Measurements from ENCODE around the gene NHLRC2.
"Not testable (repeated sequence)": the region's sequence is repeated elsewhere in the genome, so short reads cannot be mapped to it uniquely, and the experiment has no call there.

Gene NHLRC2

GRCh38 chr10:113854013-113854760 is at the start of gene NHLRC2, which contains the start of gene DCLRE1A:
Gene NHLRC2, plus strand, starts transcription at chr10:113854661. Its CDS starts 212 bp downstream, at chr10:113854873.
Gene DCLRE1A, minus strand, starts transcription at chr10:113854082. Its CDS starts 900 bp downstream, at chr10:113853182.
- peak; percentile 66 to 72 for DNase-seq

- DNase-seq, result no peak
Observed at GRCh38 chr10:113806503-113806902, 48.0 kb upstream of the NHLRC2 start.

GRCh38 chr10:113808168-113808567 is 46.3 kb upstream of the NHLRC2 start:
- DNase-seq, result no peak

- not testable (repeated sequence) for DNase-seq
Observed at GRCh38 chr10:113814700-113815099, 39.8 kb upstream of the NHLRC2 start.

GRCh38 chr10:113819989-113820388 is 34.5 kb upstream of the NHLRC2 start:
- no peak for DNase-seq

- no peak for DNase-seq
Observed at GRCh38 chr10:113820507-113820906, 34.0 kb upstream of the NHLRC2 start.

GRCh38 chr10:113821306-113821705 is 33.2 kb upstream of the NHLRC2 start:
- DNase-seq, result not testable (repeated sequence)

GRCh38 chr10:113822174-113822573 is 32.3 kb upstream of the NHLRC2 start:
- no peak for DNase-seq

GRCh38 chr10:113823389-113823788 is 31.1 kb upstream of the NHLRC2 start:
- DNase-seq, result no peak

- DNase-seq, result no peak
Observed at GRCh38 chr10:113825791-113826190, 28.7 kb upstream of the NHLRC2 start.

GRCh38 chr10:113828567-113828966 is 25.9 kb upstream of the NHLRC2 start:
- not testable (repeated sequence) for DNase-seq

- DNase-seq, result no peak
Observed at GRCh38 chr10:113842171-113842570, 12.3 kb upstream of the NHLRC2 start.

- DNase-seq, result no peak
Observed at GRCh38 chr10:113843972-113844485, 10.4 kb upstream of the NHLRC2 start.

GRCh38 chr10:113846036-113846435 is 8.4 kb upstream of the NHLRC2 start:
- DNase-seq, result no peak

GRCh38 chr10:113849140-113849803 is 5.2 kb upstream of the NHLRC2 start:
- no peak for DNase-seq

GRCh38 chr10:113849946-113850345 is 4.5 kb upstream of the NHLRC2 start:
- DNase-seq, result no peak

- no peak for DNase-seq
Observed at GRCh38 chr10:113853578-113854012, 866 bp upstream of the NHLRC2 start.

GRCh38 chr10:113854761-113855588 is 514 bp downstream of the NHLRC2 start:
- DNase-seq, result peak; percentile 49 to 50

GRCh38 chr10:113856563-113856962 is 2.1 kb downstream of the NHLRC2 start:
- no peak for DNase-seq

GRCh38 chr10:113857210-113857609 is 2.7 kb downstream of the NHLRC2 start:
- DNase-seq, result no peak

GRCh38 chr10:113858541-113858940 is 4.1 kb downstream of the NHLRC2 start:
- DNase-seq, result no peak

GRCh38 chr10:113859261-113859660 is 4.8 kb downstream of the NHLRC2 start:
- no peak for DNase-seq

- no peak for DNase-seq
Observed at GRCh38 chr10:113865901-113866300, 11.4 kb downstream of the NHLRC2 start.

Measured in CD4-positive, alpha-beta T cell treated with Interferon alpha-2 for 1 hour (primary cell).